HG02763 (cell line): ENCODE results near the gene CTIF.

Source experiments
- ATAC-seq: cut with Tn5 transposase; IDR thresholded peaks from one replicate; pipeline ENCODE4 v1.9.1; 2021; ENCODE audit warnings: mild to moderate bottlenecking, moderate library complexity; ENCODE audit not compliant: unreplicated experiment

CTIF gene

GRCh38 chr18:48662011-48662661, 123.3 kb downstream of the CTIF start:
- ATAC-seq = no peak

- ATAC-seq = no peak
Observed at GRCh38 chr18:48663096-48663930, 124.5 kb downstream of the CTIF start.

GRCh38 chr18:48663931-48664847, 125.4 kb downstream of the CTIF start:
- ATAC-seq = no peak

- no peak for ATAC-seq
Observed at GRCh38 chr18:48665654-48666053, 126.8 kb downstream of the CTIF start.

GRCh38 chr18:48666613-48667012, 127.8 kb downstream of the CTIF start:
- ATAC-seq = no peak

DNA sequence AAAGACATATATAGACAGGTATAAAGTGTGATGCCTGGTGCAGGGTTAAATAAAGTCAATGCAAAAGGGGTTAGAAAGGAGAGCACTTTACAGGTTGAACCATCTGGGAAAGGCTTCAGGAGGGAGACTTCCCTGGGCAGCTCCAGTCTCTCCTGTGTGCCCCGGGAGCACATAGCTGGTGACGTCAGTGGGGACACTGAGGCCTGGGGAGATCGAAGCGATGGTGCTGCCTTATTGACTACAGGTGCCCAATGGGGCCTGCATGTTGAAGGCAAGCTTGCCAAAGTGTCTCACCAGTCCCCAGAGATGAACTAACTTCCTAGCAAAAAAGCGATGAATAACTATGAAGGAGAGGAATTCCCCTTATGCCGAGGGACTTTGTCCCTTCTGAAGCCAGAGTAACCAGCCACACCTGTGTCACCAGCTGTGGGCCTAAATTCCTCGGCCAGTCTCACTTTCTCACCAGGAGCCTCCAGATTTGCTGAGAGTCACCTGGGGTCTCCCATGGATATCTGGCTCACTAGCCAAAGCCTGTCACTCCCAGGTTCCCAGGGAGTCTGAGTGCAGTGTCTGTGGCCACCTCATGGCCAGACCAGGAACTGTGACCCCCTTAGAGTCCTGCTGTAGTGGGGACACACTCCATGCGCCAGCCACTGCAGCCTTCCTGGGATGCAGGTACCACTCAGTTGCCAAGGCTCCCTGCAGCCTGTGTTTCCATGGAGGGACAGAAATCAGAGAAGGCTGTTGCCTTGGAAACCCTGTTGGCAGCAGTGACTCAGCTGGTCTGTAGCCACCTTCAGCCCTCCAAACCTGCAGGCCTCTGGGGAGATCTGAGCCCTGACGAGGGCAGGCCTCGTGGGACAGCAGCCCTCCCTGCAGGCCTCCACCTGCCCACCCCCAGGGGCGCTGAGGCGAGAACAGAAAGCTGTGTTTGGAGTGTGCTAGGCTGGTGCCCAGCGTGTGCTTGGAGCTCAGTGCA, 128.7 kb downstream of the CTIF start:
- ATAC-seq = no peak

DNA sequence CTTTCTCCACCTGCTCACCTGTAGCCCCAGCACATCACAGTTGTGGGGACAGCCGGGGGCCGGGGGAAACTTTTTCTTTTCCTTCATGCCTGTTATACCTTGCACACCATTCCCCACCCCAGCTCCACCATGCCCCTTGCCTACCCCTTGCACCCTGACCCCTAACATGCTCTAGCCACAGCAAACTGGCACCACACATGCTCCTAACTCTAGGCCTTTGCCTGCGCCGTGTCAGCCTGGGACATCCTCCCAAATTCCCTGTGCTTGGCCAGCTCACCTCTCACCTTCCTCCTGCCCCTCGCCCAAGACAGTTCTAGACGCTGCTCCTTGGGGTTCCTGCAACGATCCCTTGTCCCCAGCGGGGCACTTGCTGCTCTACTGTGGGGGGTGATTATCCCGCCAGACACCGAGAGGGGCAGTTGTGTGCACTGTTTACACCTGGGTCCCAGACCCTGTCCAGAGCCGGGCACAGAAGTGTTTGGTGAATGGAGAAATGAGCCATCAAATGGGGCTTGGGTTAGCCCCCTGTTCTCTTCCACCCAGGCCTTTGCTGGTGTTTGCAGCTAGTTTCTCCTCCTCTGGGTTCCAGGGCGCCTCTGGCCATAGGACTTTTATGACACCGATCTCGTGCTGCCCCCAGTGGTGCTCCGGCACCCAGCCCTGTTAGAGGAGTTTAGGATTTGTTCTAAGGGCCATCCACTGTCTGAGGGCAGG, 129.8 kb downstream of the CTIF start:
- ATAC-seq = no peak

DNA sequence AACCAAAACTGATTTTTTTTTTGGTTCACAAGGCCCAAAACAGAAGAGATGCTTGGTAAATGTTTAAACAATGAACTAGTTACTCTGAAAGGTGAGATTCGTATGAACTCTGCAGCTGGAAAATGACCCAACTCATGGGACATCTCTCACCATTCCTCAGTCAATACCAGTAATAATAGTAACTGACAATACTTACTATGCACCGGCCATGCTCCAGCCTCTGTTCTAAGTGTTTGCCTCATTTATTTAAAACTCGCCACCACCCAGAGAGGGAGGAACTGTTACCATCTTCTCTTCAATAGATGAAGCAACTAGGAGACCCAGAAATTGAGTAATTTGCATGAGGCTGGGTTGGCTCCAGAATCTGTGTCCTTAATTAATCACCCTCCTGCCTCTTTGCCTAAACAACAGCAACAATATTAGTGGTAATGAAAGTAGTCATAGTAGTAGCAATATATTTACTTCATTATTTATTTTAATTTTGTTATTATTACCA, 130.4 kb downstream of the CTIF start:
- no peak for ATAC-seq

DNA sequence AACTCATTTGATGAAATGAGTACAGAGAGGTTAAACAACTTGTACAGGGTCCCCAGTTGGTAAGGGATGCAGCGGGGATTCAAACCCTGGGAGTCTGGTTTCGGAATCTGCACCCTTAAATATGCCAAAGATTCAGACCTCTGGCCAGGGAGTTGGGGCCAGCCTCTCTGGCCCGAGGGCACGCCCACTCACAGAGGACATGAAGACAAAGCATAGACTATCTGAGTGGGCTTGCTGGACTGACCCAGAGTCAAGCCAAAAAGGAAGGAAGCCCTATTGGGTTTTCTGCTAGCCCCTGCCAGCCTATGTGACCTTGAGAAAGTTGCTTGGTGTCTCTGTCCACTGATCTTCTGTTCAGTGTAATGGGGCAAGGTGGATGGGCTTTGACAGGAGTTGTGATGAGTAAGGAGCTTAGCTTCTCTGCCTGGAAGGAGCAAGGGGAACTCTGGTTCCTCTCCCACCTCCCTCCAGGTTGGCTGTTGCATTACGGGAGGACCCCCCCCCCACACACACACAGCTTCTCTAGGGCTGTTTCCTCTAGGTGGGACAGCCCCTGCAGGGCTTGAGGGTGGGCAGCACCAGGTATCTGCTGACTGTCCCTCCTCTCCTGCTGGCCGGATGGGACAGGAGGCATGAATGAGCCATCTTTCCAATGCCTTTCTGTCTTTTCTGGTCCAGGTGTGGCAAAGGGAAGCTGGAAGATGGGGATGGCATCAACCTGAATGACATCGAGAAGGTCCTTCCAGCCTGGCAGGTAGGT, 131.3 kb downstream of the CTIF start:
- ATAC-seq = no peak

GRCh38 chr18:48670751-48671560, 132.1 kb downstream of the CTIF start:
- ATAC-seq = no peak

- no peak for ATAC-seq
Observed at GRCh38 chr18:48671561-48671945, 132.7 kb downstream of the CTIF start.

GRCh38 chr18:48672671-48673340, 134.0 kb downstream of the CTIF start:
- no peak for ATAC-seq

DNA sequence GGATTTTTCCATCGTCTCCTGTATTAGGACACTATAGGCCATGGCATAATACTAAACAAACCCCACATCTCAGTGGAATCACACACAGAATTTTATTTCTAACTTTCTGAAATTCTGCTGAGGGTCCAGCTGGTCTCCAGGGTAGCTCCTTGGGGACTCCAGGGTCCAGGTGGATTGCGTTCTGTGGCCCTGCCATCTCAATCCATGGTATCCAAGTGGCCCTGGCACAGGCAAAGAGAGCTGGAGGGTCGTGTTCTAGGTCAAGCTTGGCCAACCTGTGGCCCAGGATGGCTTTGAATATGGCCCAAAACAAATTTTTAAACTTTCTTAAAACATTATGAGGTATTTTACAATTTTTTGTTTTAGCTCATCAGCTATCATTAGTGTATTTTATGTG, 134.6 kb downstream of the CTIF start:
- no peak for ATAC-seq

- no peak for ATAC-seq
Observed at GRCh38 chr18:48673853-48674721, 135.3 kb downstream of the CTIF start.

GRCh38 chr18:48674758-48675351, 136.0 kb downstream of the CTIF start:
- no peak for ATAC-seq

DNA sequence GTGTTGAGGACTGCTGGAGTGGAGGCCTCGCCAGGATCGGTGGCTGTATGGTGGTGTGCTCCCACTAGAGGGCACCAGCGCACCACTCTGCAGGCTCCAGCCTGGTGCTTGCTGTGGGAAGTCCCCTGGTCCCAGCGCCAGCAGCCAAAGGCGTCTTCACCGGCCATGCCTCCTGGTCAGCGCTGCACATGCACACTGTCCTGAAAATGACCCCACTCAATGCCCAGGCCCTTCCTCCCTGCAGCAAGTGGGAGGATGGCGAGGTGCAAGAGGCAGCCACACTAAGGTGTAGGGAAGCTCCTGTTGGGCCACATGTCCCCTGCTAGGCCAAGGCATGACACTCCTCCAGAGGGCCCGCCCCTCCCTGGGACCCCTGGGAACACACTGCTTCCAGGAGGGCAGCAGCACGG, 136.5 kb downstream of the CTIF start:
- ATAC-seq = peak; percentile 79
